AG10803 (cell line): ENCODE measurements around the gene ATP6V1C2.

Experiments used
- DNase-seq: peaks from one replicate; pipeline ENCODE4 v3.0.0; 2010; ENCODE audit warnings: low read depth
- H3K4me3 ChIP-seq: 2 replicates; pipeline ENCODE4 v1.5.1; 2011; ENCODE audit warnings: mild to moderate bottlenecking, low read length, control low read depth
- TF ChIP-seq, protein P1 (sequence below): conservative IDR thresholded peaks from 2 replicates; pipeline ENCODE4 v1.5.1; 2011; ENCODE audit warnings: mild to moderate bottlenecking, low read length, control low read depth, inconsistent platforms

ATP6V1C2 gene

DNA sequence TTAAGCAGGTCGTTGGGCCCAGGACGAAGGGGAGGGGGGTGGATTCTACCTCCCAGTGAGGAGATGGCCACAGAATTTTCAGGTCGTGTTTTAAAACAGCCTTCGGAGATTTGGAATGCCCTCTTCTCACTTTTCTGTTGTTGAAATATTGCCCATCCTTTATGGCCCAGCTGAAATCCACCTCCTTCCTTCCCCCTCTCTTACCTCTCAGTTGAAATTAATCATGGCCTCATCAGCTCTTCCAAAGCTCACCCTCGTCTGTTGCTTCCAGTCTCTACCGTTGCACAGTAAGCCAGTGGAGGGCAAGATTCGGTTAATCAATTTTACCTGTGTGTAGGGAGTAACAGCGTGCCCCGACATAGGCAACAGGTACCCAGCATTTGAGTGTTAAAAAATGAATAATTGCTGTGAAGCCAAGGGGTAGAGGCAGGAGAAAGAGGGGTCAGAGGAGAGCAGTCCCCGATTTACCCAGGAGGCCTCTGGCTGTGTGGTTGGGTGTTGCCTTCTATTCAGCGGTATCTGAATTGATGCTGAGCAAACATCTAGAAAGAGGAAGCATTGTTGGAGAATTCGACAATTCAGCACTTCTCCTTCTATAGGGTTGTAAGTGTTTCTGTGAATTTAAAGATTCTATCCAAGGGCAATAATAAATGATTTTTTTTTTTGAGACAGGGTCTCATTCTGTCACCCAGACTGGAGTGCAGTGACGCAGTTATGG is 99.7 kb downstream of the ATP6V1C2 start:
- DNase-seq, result no peak
- H3K4me3 ChIP-seq, result no peak overlapping the region
- TF ChIP-seq, protein P1, sequence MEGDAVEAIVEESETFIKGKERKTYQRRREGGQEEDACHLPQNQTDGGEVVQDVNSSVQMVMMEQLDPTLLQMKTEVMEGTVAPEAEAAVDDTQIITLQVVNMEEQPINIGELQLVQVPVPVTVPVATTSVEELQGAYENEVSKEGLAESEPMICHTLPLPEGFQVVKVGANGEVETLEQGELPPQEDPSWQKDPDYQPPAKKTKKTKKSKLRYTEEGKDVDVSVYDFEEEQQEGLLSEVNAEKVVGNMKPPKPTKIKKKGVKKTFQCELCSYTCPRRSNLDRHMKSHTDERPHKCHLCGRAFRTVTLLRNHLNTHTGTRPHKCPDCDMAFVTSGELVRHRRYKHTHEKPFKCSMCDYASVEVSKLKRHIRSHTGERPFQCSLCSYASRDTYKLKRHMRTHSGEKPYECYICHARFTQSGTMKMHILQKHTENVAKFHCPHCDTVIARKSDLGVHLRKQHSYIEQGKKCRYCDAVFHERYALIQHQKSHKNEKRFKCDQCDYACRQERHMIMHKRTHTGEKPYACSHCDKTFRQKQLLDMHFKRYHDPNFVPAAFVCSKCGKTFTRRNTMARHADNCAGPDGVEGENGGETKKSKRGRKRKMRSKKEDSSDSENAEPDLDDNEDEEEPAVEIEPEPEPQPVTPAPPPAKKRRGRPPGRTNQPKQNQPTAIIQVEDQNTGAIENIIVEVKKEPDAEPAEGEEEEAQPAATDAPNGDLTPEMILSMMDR, result no peak

DNA sequence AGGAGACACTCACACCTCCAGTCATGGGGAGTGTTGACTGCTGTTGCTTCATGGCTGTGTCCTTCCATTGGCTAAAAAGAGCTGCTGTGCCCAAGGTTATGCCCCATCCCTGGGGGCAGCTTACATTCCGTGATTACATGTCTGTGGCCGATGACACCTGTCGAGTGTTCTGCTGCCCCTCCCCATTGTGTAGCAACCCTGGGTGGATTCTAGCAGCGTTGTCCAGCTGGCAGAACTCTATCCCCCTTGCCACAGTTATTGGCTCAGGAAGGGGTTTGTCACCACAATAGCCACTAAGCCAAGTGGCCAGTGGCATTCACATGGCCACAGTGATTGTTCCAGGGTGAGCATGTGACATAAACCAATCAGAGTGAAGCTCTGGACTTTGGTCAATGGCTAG is 102.8 kb downstream of the ATP6V1C2 start:
- TF ChIP-seq, protein P1, result no peak
- no peak for DNase-seq
- H3K4me3 ChIP-seq, result no peak overlapping the region

DNA sequence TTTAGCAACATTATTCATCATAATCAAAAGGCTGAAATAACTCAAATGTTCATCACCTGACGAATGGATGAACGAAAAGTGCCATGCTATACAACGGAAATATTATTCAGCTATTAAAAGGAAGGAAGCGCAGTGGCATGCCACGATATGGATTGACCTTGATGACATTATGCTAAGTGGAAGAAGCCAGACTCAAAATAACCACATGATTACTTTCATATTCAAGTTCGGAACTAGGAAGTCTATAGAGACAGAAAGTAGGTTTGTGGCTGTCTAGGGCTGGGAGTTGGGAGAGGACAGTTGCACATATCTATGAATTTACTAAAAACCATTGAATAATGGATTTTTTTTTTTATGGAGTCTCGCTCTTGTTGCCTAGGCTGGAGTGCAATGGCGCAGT is 104.6 kb downstream of the ATP6V1C2 start:
- no peak overlapping the region for H3K4me3 ChIP-seq
- TF ChIP-seq, protein P1, result no peak
- no peak for DNase-seq

DNA sequence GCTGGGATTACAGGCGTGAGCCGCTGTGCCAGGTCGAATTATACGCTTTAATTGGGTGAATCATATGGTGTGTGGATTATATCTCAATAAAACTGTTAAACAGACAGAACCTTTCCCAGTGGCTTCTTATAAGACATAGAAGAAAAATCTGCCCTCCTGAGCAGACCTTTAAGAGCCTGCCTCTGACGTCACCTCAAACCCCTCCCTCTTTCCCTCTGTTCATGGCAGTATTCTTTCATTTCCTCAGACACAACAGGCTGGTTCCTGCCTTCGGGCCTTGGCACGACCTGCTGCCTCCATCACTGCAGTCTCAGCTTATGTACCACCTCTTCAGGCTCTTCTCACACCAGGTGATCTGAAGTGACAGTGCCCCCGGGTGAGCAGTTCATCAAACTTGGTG is 105.2 kb downstream of the ATP6V1C2 start:
- TF ChIP-seq, protein P1, result no peak
- no peak for DNase-seq
- no peak overlapping the region for H3K4me3 ChIP-seq

- H3K4me3 ChIP-seq, result no peak overlapping the region
- TF ChIP-seq, protein P1, result no peak
- DNase-seq, result no peak
Observed at GRCh38 chr2:10828346-10828745, 106.9 kb downstream of the ATP6V1C2 start.

- DNase-seq, result no peak
- TF ChIP-seq, protein P1, result no peak
- H3K4me3 ChIP-seq, result no peak overlapping the region
Observed at GRCh38 chr2:10829299-10829698, 107.9 kb downstream of the ATP6V1C2 start.

- TF ChIP-seq, protein P1, result no peak
- no peak for DNase-seq
Observed at GRCh38 chr2:10830203-10830602, 108.8 kb downstream of the ATP6V1C2 start.

More at GRCh38 chr2:10830203-10830602, 108.8 kb downstream of the ATP6V1C2 start:
- H3K4me3 ChIP-seq, result no peak overlapping the region
